ENCODE measurements around the gene ANO6.
"Not testable (repeated sequence)": the region's sequence is repeated elsewhere in the genome, so short reads cannot be mapped to it uniquely, and the experiment has no call there.

The ANO6 gene

GRCh38 chr12:45350861-45351260 lies 135.0 kb downstream of the ANO6 start:
- DNase-seq (ENCODE audit: low spot score), result no peak

GRCh38 chr12:45351921-45352670 lies 136.2 kb downstream of the ANO6 start:
- no peak for DNase-seq (ENCODE audit: low spot score)

GRCh38 chr12:45353944-45354343 lies 138.0 kb downstream of the ANO6 start:
- DNase-seq (ENCODE audit: low spot score), result no peak

GRCh38 chr12:45354399-45354798 lies 138.5 kb downstream of the ANO6 start:
- DNase-seq (ENCODE audit: low spot score), result no peak

- DNase-seq (ENCODE audit: low spot score), result no peak
Observed at GRCh38 chr12:45355730-45356129, 139.8 kb downstream of the ANO6 start.

GRCh38 chr12:45356822-45357538 lies 141.1 kb downstream of the ANO6 start:
- DNase-seq (ENCODE audit: low spot score), result no peak

- no peak for DNase-seq (ENCODE audit: low spot score)
Observed at GRCh38 chr12:45357539-45358417, 141.9 kb downstream of the ANO6 start.

GRCh38 chr12:45362291-45362690 lies 146.4 kb downstream of the ANO6 start:
- DNase-seq (ENCODE audit: low spot score), result no peak

GRCh38 chr12:45363903-45364302 lies 148.0 kb downstream of the ANO6 start:
- no peak for DNase-seq (ENCODE audit: low spot score)

GRCh38 chr12:45368841-45369489 lies 153.1 kb downstream of the ANO6 start:
- DNase-seq (ENCODE audit: low spot score), result no peak

- DNase-seq (ENCODE audit: low spot score), result no peak
Observed at GRCh38 chr12:45377815-45378214, 161.9 kb downstream of the ANO6 start.

GRCh38 chr12:45379261-45379660 lies 163.4 kb downstream of the ANO6 start:
- no peak for DNase-seq (ENCODE audit: low spot score)

GRCh38 chr12:45381351-45381750 lies 165.5 kb downstream of the ANO6 start:
- DNase-seq (ENCODE audit: low spot score), result no peak

- DNase-seq (ENCODE audit: low spot score), result no peak
Observed at GRCh38 chr12:45388545-45388944, 172.7 kb downstream of the ANO6 start.

- DNase-seq (ENCODE audit: low spot score), result no peak
Observed at GRCh38 chr12:45389426-45389825, 173.5 kb downstream of the ANO6 start.

GRCh38 chr12:45397499-45397898 lies 181.6 kb downstream of the ANO6 start:
- not testable (repeated sequence) for DNase-seq (ENCODE audit: low spot score)

- no peak for DNase-seq (ENCODE audit: low spot score)
Observed at GRCh38 chr12:45398552-45398951, 182.7 kb downstream of the ANO6 start.

- no peak for DNase-seq (ENCODE audit: low spot score)
Observed at GRCh38 chr12:45400991-45401390, 185.1 kb downstream of the ANO6 start.

GRCh38 chr12:45402288-45402687 lies 186.4 kb downstream of the ANO6 start:
- no peak for DNase-seq (ENCODE audit: low spot score)

- DNase-seq (ENCODE audit: low spot score), result no peak
Observed at GRCh38 chr12:45406988-45407850, 191.3 kb downstream of the ANO6 start.
